COLO668 (cell line): ENCODE measurements around the gene FAM118A.
"Not testable (repeated sequence)": the region's sequence is repeated elsewhere in the genome, so short reads cannot be mapped to it uniquely, and the experiment has no call there.

Experiments
- DNase-seq: peaks from one replicate; lab custom pipeline; 2025; ENCODE audit not compliant: unreplicated experiment; lab: John Stamatoyannopoulos, UW

The FAM118A gene

GRCh38 chr22:45281010-45281409 is 28.7 kb upstream of the FAM118A start:
- DNase-seq: no peak

GRCh38 chr22:45284705-45285262 is 24.9 kb upstream of the FAM118A start, which contains the start of gene UPK3A:
Gene UPK3A, plus strand, starts transcription at chr22:45284949. Its CDS starts 65 bp downstream, at chr22:45285014.
- DNase-seq: peak; percentile 88

DNA sequence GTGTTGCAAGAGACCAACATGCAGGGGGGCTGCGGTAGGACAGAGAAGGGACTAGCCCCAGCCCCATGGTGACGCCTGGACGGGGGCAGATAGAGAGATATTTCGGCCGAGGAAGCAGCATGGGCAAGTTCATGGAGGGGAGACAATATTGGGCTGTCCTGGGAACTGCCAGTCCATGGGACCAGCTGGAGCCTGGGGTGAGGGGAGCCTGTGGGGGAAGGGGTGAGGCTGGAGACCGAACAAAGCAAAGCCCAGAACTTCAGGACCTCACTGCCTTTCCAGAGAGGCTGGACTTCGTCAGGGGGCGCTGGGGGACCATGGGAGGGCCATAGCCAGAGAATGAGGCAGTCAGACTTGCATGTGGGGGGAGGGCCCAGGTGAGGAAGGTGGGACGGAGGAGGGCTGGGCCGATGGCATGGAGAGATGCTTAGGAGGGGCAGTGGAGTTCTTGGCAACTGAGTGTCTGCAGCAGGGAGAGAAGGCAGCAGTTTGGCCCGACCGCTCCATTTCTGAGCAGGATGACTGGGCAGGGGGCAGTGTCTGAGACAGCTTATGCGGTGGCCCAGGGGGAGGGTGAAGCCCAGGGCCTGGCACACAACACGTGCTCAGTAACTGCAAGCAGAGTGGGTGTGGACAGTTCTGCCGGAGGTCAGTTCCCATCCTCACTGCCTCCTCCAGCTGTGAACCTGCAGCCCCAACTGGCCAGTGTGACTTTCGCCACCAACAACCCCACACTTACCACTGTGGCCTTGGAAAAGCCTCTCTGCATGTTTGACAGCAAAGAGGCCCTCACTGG is 24.3 kb upstream of the FAM118A start:
- DNase-seq: peak; percentile 32

DNA sequence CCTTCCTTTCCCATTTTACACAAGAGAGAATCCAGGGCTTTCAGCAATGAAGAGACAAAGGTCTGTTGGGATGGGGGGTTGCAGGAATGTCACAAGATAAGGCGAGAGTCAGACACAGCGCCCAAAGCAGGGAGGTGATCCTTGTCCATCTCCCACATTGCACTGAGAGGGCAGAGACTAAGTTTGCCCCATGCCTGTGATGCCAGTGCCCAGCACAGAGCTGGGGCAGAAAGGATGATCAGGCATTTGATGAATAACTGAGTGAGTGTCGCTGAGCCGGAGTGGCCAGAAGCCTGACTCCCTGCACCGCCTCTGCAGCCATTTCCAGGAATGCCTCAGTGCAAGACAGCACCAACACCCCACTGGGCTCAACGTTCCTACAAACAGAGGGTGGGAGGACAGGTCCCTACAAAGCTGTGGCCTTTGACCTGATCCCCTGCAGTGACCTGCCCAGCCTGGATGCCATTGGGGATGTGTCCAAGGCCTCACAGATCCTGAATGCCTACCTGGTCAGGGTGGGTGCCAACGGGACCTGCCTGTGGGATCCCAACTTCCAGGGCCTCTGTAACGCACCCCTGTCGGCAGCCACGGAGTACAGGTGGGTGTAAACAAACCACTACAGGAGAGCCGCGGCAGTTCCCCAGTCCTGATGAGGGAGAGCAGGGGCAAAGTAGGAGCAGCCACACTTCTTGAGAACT is 22.7 kb upstream of the FAM118A start:
- DNase-seq: no peak

DNA sequence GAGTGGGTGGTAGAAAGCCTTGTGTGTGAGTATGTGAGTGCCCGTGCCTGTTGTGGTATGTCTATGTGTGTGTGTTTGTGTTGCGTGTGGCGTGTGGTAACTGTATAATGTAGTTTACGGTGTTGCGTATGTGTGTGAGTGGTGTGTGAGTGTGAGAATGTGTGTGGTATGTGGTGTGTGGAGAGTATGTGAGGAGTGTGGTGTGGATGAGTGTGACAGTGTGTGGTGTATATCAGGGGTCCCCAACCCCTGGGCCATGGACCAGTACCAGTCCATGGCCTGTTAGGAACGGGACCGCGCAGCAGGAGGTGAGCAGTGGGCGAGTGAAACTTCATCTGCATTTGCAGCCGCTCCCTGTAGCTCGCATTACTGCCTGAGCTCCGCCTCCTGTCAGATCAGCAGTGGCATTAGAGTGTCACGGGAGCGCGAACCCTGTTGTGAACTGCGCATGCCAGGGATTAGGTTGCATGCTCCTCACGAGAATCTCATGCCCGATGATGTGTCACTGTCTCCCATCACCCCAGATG is 19.3 kb upstream of the FAM118A start:
- DNase-seq: peak; percentile 15

GRCh38 chr22:45291061-45291930 is 18.4 kb upstream of the FAM118A start:
- no peak for DNase-seq

GRCh38 chr22:45291931-45292290 is 17.8 kb upstream of the FAM118A start:
- DNase-seq: no peak

- DNase-seq: no peak
Measured at GRCh38 chr22:45292731-45293442, 16.8 kb upstream of the FAM118A start.

GRCh38 chr22:45294030-45294429 is 15.7 kb upstream of the FAM118A start:
- no peak for DNase-seq

- not testable (repeated sequence) for DNase-seq
Measured at GRCh38 chr22:45295004-45295403, 14.7 kb upstream of the FAM118A start.

- no peak for DNase-seq
Measured at GRCh38 chr22:45295492-45295891, 14.2 kb upstream of the FAM118A start.

DNA sequence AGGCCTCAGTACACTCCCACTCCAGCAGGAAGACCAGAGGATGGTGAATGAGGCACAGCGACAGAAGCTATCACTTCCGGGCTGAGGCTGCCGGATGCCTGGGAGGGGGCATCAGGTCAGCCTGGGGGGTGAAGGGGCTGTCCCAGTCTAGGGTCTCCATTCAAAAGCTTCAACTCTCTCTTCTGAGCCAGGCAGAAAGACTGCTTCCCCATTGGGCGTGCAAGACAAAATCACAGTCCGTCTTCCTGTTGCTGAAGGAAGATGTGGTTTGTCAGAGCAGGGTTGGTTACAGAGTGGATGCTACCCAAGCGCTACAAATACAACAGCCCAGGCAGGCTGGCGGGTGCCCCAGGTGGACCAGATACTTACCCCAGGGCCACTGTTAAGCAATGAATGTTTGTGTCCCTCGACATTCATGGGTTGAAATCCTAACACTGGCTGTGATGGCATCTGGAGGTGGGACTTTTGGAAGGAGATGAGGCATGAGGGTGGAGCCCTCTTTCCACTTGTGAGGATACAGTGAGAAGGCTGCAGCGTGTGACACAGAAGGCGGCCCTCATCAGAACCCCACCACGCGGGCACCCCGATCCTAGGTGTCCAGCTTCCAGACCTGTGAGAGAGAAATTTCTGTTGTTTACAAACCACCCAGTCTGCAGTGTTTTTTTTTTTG is 13.0 kb upstream of the FAM118A start:
- no peak for DNase-seq

DNA sequence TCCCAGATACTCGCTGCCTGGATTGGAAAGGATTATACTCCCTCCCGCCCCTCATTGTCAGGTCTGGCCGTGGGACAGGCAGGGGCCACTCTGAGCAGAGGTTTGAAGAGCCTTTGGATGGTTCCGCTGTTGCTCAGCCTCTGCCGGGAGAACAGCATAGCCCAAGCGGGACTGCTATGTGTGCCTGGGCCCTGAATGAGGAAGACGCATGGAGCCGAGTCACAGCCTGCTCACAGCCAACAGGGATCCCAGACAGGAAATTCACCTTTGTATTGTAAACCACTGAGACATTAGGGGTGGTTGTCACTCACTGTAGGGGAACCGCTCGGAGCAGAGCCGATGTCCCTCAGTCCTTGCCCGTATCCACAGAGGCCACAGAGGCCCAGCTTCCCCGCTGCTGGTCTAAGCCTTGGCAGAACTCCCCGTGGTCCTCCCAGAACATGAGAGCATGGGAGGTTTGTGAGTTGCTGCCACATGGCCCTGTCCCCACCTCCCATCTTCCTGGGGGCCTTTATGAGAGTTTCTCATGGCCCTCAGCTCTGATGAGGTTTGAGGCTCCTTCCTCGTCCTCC is 10.7 kb upstream of the FAM118A start:
- DNase-seq: no peak

GRCh38 chr22:45302751-45303150 is 7.0 kb upstream of the FAM118A start:
- no peak for DNase-seq

- no peak for DNase-seq
Measured at GRCh38 chr22:45303181-45303580, 6.6 kb upstream of the FAM118A start.

GRCh38 chr22:45304971-45305370 is 4.8 kb upstream of the FAM118A start:
- DNase-seq: no peak

DNA sequence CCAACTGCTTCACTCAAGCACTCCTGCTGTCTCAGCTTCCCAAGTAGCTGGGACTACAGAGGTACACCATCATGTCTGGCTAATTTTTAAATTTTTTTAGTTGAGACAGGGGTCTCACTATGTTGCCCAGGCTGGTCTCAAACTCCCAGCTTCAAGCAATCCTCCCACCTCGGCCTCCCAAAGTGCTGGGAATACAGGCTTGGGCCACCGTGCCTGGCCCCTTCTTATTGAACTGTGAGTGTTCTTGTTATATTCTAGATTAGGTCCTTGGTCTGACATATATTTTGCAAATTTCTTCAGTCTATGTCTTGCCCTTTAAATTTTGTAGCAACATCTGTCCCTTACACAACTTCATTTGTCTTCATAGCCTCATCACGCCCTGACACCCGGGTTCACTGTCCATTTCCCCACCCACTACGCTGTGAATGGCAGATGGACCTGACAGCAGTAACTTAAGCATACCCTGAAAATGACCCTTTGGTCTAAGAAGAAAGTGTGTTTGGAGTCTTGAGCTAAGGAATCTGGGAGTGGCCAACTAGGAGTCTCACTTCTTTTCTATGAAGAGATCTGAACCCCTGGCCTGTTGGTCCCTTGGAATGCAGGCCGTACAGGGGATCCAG is 4.2 kb upstream of the FAM118A start:
- no peak for DNase-seq

GRCh38 chr22:45306139-45306538 is 3.6 kb upstream of the FAM118A start:
- DNase-seq: no peak

DNA sequence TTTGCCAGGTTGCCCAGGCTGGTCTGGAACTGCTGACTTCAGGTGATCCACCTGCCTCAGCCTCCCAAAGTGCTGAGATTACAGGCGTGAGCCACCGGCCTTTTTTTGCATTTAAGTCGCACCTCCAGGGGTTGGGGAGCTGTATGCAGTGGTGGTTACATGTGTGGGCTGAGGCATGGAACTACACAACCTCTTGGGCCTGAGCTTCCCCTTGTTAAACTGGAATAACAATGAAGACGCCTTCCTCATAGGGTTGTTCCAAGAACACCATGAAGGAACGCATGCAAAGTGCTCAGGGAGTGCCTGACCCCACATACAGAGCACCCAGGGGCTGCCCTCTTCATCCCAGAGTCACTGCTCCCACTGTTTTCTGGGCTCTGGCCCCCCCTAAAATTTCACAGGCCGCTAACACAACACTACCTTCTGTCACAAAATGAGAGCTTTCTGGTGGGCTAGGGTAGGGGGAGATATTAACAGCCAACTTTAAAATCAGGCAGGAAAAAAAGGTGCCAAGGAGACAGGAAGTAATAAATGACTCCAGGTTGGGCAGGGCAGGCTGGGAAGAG is 1.3 kb upstream of the FAM118A start:
- no peak for DNase-seq
